HepG2 (cell line): ENCODE measurements around the gene HSPB6. TPM values are rescaled to one million over a fixed set of nuclear protein-coding genes. Genes with fewer than 3 reads are reported as not detected.

ENCODE experiments used
- ARNTL ChIP-seq: sonication (generic); formaldehyde crosslinking; IDR thresholded peaks from 2 replicates; pipeline ENCODE4 v1.4.0; 2020; ENCODE audit warnings: mild to moderate bottlenecking, missing genetic modification reagents
- ATF3 ChIP-seq: sonication (generic); formaldehyde crosslinking; IDR thresholded peaks from 2 replicates; pipeline ENCODE4 v1.4.0; 2020; ENCODE audit warnings: missing genetic modification reagents
- BRF2 ChIP-seq: sonication (generic); formaldehyde crosslinking; IDR thresholded peaks from 2 replicates; pipeline ENCODE4 v1.8.1; 2022; ENCODE audit warnings: mild to moderate bottlenecking, missing genetic modification reagents
- CEBPZ ChIP-seq: IDR thresholded peaks from 2 replicates; pipeline ENCODE4 v1.6.1; 2012; ENCODE audit warnings: low read length, improper control_type of control experiment
- FIP1L1 ChIP-seq: fragments of 200-400 bp; formaldehyde crosslinking; IDR thresholded peaks from 2 replicates; pipeline ENCODE4 v1.6.1; 2018; ENCODE audit warnings: low read depth, mild to moderate bottlenecking, low read length, moderate library complexity, borderline replicate concordance; ENCODE audit not compliant: insufficient read depth
- FOXO4 ChIP-seq: sonication (generic); formaldehyde crosslinking; conservative IDR thresholded peaks from 2 replicates; pipeline ENCODE4 v1.8.1; 2023; ENCODE audit warnings: missing genetic modification reagents
- GATAD2A ChIP-seq: IDR thresholded peaks from 2 replicates; pipeline ENCODE4 v1.6.1; 2016
- HHEX ChIP-seq: IDR thresholded peaks from 2 replicates; pipeline ENCODE4 v1.6.1; 2016; ENCODE audit warnings: control low read depth
- LRRFIP1 ChIP-seq: sonication (generic); formaldehyde crosslinking; conservative IDR thresholded peaks from 2 replicates; pipeline ENCODE4 v1.4.0; 2020; ENCODE audit warnings: missing genetic modification reagents
- NAIF1 ChIP-seq: sonication (generic); formaldehyde crosslinking; IDR thresholded peaks from 2 replicates; pipeline ENCODE4 v1.5.0; 2020; ENCODE audit warnings: mild to moderate bottlenecking, missing genetic modification reagents, borderline replicate concordance
- POLR2A ChIP-seq, 2 experiments: IDR thresholded peaks; 2 replicates each; pipeline ENCODE4 v1.6.1; 2011; ENCODE audit warnings: low read depth in 2 of 2, low read length in 2 of 2, mild to moderate bottlenecking in 1 of 2, moderate library complexity in 1 of 2; ENCODE audit not compliant: insufficient read depth in 1 of 2
- SIN3B ChIP-seq: fragments of 150-350 bp; IDR thresholded peaks from 2 replicates; pipeline ENCODE4 v1.6.1; 2014; ENCODE audit warnings: low read length
- ZNF263 ChIP-seq: sonication (generic); formaldehyde crosslinking; IDR thresholded peaks from 2 replicates; pipeline ENCODE4 v1.4.0; 2020; ENCODE audit warnings: missing genetic modification reagents
- ZNF350 ChIP-seq: sonication (generic); formaldehyde crosslinking; IDR thresholded peaks from 2 replicates; pipeline ENCODE4 v1.4.0; 2020; ENCODE audit warnings: mild to moderate bottlenecking, low read depth, missing genetic modification reagents, borderline replicate concordance
- ZNF468 ChIP-seq: sonication (generic); formaldehyde crosslinking; IDR thresholded peaks from 2 replicates; pipeline ENCODE4 v1.8.0; 2022; ENCODE audit warnings: mild to moderate bottlenecking, moderate library complexity, missing genetic modification reagents
- ZNF549 ChIP-seq: sonication (generic); formaldehyde crosslinking; IDR thresholded peaks from 2 replicates; pipeline ENCODE4 v1.5.0; 2020; ENCODE audit warnings: missing genetic modification reagents
- ZSCAN20 ChIP-seq: sonication (generic); formaldehyde crosslinking; IDR thresholded peaks from 2 replicates; pipeline ENCODE4 v1.4.0; 2020; ENCODE audit warnings: missing genetic modification reagents, mild to moderate bottlenecking, borderline replicate concordance
- polyA plus RNA-seq, 8 experiments: library from polyadenylated mRNA; depleted of rRNA in 3 of 8; stranded (reverse) in 7 of 8; unstranded in 1 of 8; fragments of >200 nt; fragmentation: Illumina TruSeq in 4 of 8; extraction: Trizol in 4 of 8; gene quantifications; 2 replicates each; pipeline versions ENCODE4 v1.2.1 to v1.2.3, GENCODE V29; 2011 to 2016; ENCODE audit warnings: low read depth in 4 of 8, missing spikeins in 1 of 8, mixed read lengths in 1 of 8; ENCODE audit not compliant: insufficient read depth in 1 of 8
- total RNA-seq, 5 experiments: library from RNA; depleted of rRNA; stranded (reverse); fragments of >200 nt; fragmentation: Illumina TruSeq; extraction: Trizol; gene quantifications; 2 replicates each; pipeline ENCODE4 v1.2.3, GENCODE V29; 2016; ENCODE audit warnings: low read depth in 1 of 5

The HSPB6 gene
- total and polyA plus RNA-seq, 2 of the 13 experiments (the other 11 are each of a cell fraction or from before 2014, with no cell fraction given) = 0.18 TPM; not detected in 1

GRCh38 chr19:35757749-35758608 is 1.1 kb upstream of the HSPB6 start, which contains the start of gene PROSER3 (continued):
- TF ChIP-seq BRF2 (CRISPR knock-in tag) (no peak), ZNF263 (CRISPR knock-in tag) (peak; percentile 86), HHEX (no peak), GATAD2A (0 out of 2 replicates have a peak, but pooled peaks have one; percentile 10), POLR2A (IDR thresholded peaks at IDR 0.05; ENCODE audit: insufficient read depth in 1 of 2, low read depth in 2 of 2, low read length in 2 of 2) (peak; percentile 72 to 77), SIN3B (0 out of 2 replicates have a peak, but pooled peaks have one; percentile 18), FOXO4 (CRISPR knock-in tag) (no peak), ARNTL (CRISPR knock-in tag) (no peak), FIP1L1 (0 out of 2 replicates have a peak, but pooled peaks have one; percentile 51), ZNF549 (CRISPR knock-in tag) (no peak), ATF3 (CRISPR knock-in tag) (0 out of 2 replicates have a peak, but pooled peaks have one; percentile 7), NAIF1 (no peak), ZNF350 (CRISPR knock-in tag) (no peak), LRRFIP1 (CRISPR knock-in tag) (no peak), ZNF468 (no peak), ZSCAN20 (peak; percentile 73; the same call in 1 of the 2 replicates), CEBPZ (0 out of 2 replicates have a peak, but pooled peaks have one; percentile 32)
